NCI-H82 treated with DMSO at 0.1 percent for 48 hours (cell line): ENCODE results near the gene AATK.
"Not testable (repeated sequence)": the region's sequence is repeated elsewhere in the genome, so short reads cannot be mapped to it uniquely, and the experiment has no call there.

Source experiments
- DNase-seq: peaks from one replicate; lab custom pipeline; 2025; ENCODE audit not compliant: unreplicated experiment; lab: John Stamatoyannopoulos, UW

Gene AATK

GRCh38 chr17:81093619-81094508 is 72.2 kb downstream of the AATK start:
- DNase-seq, result no peak

- DNase-seq, result no peak
Observed at GRCh38 chr17:81092518-81093095, 73.4 kb downstream of the AATK start.

- DNase-seq, result no peak
Observed at GRCh38 chr17:81091774-81092517, 74.1 kb downstream of the AATK start.

- no peak for DNase-seq
Observed at GRCh38 chr17:81091154-81091553, 74.9 kb downstream of the AATK start.

- DNase-seq, result no peak
Observed at GRCh38 chr17:81090361-81091136, 75.5 kb downstream of the AATK start.

GRCh38 chr17:81086789-81087551 is 79.1 kb downstream of the AATK start:
- no peak for DNase-seq

- no peak for DNase-seq
Observed at GRCh38 chr17:81085420-81085911, 80.6 kb downstream of the AATK start.

- no peak for DNase-seq
Observed at GRCh38 chr17:81084680-81085419, 81.2 kb downstream of the AATK start.

GRCh38 chr17:81083125-81083765 is 82.8 kb downstream of the AATK start:
- no peak for DNase-seq

- no peak for DNase-seq
Observed at GRCh38 chr17:81082177-81083073, 83.6 kb downstream of the AATK start.

GRCh38 chr17:81081222-81082176 is 84.5 kb downstream of the AATK start:
- DNase-seq, result no peak

GRCh38 chr17:81080019-81080418 is 86.0 kb downstream of the AATK start:
- DNase-seq, result no peak

- not testable (repeated sequence) for DNase-seq
Observed at GRCh38 chr17:81078026-81078913, 87.8 kb downstream of the AATK start.

- DNase-seq, result peak; percentile 98
Observed at GRCh38 chr17:81076141-81076679, 89.8 kb downstream of the AATK start.

GRCh38 chr17:81075307-81075706 is 90.7 kb downstream of the AATK start:
- peak; percentile 70 for DNase-seq

GRCh38 chr17:81074875-81075274 is 91.1 kb downstream of the AATK start:
- no peak for DNase-seq
